Kidney glomerular epithelial cell (primary cell): ENCODE results near the gene TAF7L.

Experiments used
- DNase-seq: peaks from one replicate; lab custom pipeline; 2025; lab: John Stamatoyannopoulos, UW

Gene TAF7L

DNA sequence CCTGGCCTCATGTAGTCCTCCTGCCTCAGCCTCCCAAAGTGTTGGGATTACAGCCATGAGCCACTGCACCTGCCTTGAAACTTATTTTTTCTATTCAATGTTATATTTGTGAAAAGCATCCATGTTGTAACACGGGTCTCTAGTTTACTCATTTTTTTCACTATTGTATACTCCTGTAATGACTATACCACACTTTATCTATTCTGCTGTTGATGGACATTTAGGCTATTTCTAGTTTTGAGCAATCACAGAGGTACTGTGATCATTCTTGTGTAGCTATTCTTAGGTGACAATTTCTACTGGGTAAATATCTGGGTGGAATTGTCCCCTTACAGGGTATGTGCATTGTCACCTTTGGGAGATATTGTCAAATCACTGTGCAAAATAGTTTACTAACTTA is 67.9 kb downstream of the TAF7L start:
- DNase-seq: no peak

DNA sequence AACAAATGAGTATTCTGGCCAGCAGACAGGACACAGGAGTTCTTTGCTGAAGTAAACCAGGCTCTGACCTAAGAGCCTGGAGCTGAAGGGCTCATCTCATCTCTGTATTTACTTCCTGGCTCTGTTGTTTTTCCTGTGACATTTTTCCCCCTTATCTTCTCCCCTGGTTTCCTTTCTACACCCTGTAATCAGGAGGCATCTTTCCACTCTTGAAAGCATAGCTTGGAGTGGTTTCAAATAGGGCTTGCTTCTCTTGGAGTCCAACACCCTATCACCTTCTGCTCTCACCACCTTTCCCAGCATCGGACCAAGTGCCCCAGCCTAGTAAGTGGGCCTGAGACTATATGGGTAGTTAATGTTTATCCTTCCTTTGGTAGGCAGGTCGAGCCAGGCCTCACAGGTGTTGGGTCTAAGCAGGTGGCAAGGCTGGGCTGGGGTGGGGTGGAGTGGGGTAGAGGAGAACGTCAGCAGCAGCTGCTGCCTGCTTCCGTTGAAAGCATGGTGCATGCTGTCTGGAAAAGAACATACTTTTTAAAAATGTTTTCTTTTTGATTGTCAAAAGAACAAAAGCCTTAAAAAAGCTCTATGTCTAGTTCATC is 70.4 kb downstream of the TAF7L start:
- no peak for DNase-seq

- DNase-seq: no peak
Observed at GRCh38 chrX:101219864-101220346, 71.2 kb downstream of the TAF7L start.

DNA sequence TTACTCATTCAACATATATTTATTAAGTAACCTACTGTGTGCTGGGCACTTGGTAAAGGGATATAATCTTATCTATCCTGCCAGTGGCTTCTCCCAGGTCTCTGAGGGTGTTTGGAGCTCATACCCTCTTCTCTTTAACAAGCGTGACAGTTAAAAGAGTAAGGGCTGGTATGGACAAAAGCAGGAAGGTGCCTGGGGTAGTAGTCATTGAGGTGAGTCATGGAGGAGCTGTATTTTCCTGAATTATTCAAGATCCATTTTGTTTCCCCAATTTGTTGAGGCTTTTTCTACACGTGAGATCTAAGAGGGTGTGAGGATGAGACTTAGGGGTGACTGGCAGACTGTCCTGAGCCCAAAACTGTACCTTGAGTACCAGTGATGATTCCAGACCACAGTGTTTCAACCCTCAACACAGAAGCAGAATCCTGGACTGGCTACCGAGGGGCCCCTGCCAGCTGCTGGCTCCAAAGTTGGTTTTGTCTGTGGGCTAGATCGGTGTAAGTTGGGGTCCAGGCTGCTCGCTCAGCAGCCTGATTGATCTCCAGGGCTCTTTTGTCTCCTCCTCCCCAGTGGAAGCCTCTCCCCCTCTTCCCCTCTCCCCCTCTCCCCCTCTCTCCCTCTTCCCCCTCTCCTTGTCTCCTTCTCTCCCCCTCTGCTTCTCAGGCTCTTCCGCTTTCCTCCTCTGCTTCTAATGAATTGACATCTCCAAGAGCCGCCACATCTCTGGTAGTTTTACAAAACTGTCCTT is 71.8 kb downstream of the TAF7L start, which contains the start of gene DRP2:
TSS of gene DRP2 (plus strand) at position 671 of the 748 bp plus-strand sequence. CDS start 11,862 bp downstream, outside the sequence.
- no peak for DNase-seq
